ENCODE data around the gene SLC2A6. TPM values are rescaled to one million over a fixed set of nuclear protein-coding genes. Genes with fewer than 3 reads are reported as not detected.

Gene SLC2A6
- total RNA-seq, 1 donor from 2014 or later, result 2.6 TPM

GRCh38 chr9:133476941-133477340, 2.0 kb downstream of the SLC2A6 start:
- DNase-seq (ENCODE audit: low read depth) (no peak), FAIRE-seq (no peak)
- Histone ChIP-seq H3K36me3 (ENCODE audit: control insufficient read depth, insufficient read depth, low read length) (peaks cover 4% of the 10 kb centered on the region), H3K27me3 (ENCODE audit: control insufficient read depth, insufficient read depth, low read length) (no peaks in the 10 kb centered on the region), H3K4me3 (ENCODE audit: low read depth, low read length) (no peak overlapping the region)
- TF ChIP-seq, protein P1, sequence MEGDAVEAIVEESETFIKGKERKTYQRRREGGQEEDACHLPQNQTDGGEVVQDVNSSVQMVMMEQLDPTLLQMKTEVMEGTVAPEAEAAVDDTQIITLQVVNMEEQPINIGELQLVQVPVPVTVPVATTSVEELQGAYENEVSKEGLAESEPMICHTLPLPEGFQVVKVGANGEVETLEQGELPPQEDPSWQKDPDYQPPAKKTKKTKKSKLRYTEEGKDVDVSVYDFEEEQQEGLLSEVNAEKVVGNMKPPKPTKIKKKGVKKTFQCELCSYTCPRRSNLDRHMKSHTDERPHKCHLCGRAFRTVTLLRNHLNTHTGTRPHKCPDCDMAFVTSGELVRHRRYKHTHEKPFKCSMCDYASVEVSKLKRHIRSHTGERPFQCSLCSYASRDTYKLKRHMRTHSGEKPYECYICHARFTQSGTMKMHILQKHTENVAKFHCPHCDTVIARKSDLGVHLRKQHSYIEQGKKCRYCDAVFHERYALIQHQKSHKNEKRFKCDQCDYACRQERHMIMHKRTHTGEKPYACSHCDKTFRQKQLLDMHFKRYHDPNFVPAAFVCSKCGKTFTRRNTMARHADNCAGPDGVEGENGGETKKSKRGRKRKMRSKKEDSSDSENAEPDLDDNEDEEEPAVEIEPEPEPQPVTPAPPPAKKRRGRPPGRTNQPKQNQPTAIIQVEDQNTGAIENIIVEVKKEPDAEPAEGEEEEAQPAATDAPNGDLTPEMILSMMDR (IDR thresholded peaks at IDR 0.05; ENCODE audit: insufficient read depth, low read length, severe bottlenecking), result no peak

- peaks cover 6% of the 10 kb centered on the region for H3K36me3 ChIP-seq (ENCODE audit: control insufficient read depth, insufficient read depth, low read length)
- FAIRE-seq (no peak), DNase-seq (ENCODE audit: low read depth) (no peak)
- H3K27me3 ChIP-seq (ENCODE audit: control insufficient read depth, insufficient read depth, low read length), result no peaks in the 10 kb centered on the region
- H3K4me3 ChIP-seq (ENCODE audit: low read depth, low read length), result no peak overlapping the region
- TF ChIP-seq, protein P1 (IDR thresholded peaks at IDR 0.05; ENCODE audit: insufficient read depth, low read length, severe bottlenecking), result no peak
These were observed 2.6 kb downstream of the SLC2A6 start for GRCh38 chr9:133476036-133476931.

DNA sequence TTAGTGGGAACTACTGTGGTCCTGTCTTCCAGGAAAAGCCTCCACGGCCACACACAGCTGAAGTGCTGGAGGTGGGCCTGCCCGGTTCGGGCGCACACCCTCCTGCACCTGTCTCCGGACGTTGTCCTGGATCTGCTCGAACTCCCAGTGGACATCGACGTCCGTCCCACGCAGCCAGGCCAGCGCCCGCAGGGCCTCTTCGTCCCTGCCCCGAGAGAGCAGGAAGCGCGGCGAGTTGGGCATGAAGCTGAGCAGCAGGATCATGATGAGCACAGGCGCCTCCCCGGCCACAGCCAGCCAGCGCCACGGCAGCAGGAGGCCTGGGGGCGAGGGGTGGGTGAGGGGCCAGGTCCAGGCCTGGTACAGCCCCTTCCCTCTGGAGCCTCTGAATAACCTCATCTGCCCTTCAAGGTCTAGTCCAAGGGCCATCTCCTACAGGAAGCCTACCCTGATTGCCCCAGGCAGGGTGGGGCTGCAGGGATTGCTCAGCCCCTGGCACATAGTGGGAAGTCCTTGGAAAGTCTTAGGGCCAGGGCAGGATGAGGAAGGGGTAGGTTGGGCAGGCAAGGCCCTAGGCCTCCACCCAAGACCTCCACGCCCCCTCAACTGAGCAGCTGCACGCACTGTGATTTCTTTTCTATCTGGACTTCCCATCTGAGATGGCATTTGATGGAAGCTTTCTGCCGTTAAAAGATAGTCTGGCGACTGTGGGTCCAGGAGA, 3.4 kb downstream of the SLC2A6 start:
- H3K27me3 ChIP-seq (ENCODE audit: control insufficient read depth, insufficient read depth, low read length), result no peaks in the 10 kb centered on the region
- TF ChIP-seq, protein P1 (IDR thresholded peaks at IDR 0.05; ENCODE audit: insufficient read depth, low read length, severe bottlenecking), result no peak
- no peak for FAIRE-seq
- H3K36me3 ChIP-seq (ENCODE audit: control insufficient read depth, insufficient read depth, low read length), result peaks cover 6% of the 10 kb centered on the region
- no peak overlapping the region for H3K4me3 ChIP-seq (ENCODE audit: low read depth, low read length)
- DNase-seq (ENCODE audit: low read depth), result no peak

GRCh38 chr9:133474853-133475252, 4.0 kb downstream of the SLC2A6 start:
- H3K36me3 ChIP-seq (ENCODE audit: control insufficient read depth, insufficient read depth, low read length), result peaks cover 6% of the 10 kb centered on the region
- H3K4me3 ChIP-seq (ENCODE audit: low read depth, low read length), result no peak overlapping the region
- DNase-seq (ENCODE audit: low read depth) (no peak), FAIRE-seq (no peak)
- TF ChIP-seq, protein P1 (IDR thresholded peaks at IDR 0.05; ENCODE audit: insufficient read depth, low read length, severe bottlenecking), result no peak
- no peaks in the 10 kb centered on the region for H3K27me3 ChIP-seq (ENCODE audit: control insufficient read depth, insufficient read depth, low read length)

DNA sequence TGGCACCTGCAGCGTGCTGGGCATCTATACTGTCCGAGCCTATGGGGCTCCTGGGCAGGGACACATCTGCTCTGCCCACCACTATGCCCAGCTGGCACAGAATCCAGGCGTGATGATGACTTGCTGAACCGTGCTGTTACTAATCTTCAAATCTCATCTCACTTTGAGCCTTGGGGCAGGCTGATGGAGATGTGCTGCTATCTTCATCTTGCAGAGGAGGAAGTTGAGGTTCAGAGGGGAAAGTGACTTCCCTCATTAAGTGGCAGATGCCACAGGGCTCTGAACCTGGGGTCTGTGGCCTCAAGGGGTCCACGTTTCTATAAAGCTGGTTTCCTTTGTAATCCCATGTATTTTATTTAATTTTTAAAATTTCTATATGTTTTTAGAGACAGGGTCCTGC, 4.7 kb downstream of the SLC2A6 start:
- Histone ChIP-seq H3K4me3 (ENCODE audit: low read depth, low read length) (no peak overlapping the region), H3K36me3 (ENCODE audit: control insufficient read depth, insufficient read depth, low read length) (peaks cover 6% of the 10 kb centered on the region), H3K27me3 (ENCODE audit: control insufficient read depth, insufficient read depth, low read length) (no peaks in the 10 kb centered on the region)
- no peak for FAIRE-seq
- DNase-seq (ENCODE audit: low read depth), result no peak
- TF ChIP-seq, protein P1 (IDR thresholded peaks at IDR 0.05; ENCODE audit: insufficient read depth, low read length, severe bottlenecking), result no peak
